ENCODE data around the gene CHFR. TPM values are rescaled to one million over a fixed set of nuclear protein-coding genes. Genes with fewer than 3 reads are reported as not detected.

The CHFR gene
- total and polyA plus RNA-seq, 2 donors (not counting 3 experiments of a cell fraction or from before 2014, with no cell fraction given), result 45.4 to 66.5 TPM

- no peak for FAIRE-seq
- Histone ChIP-seq H3K79me2 (ENCODE audit: control insufficient read depth, insufficient read depth, low read length) (no peaks in the 10 kb centered on the region), H3K36me3 (ENCODE audit: control insufficient read depth in 2 of 2, extremely low read depth in 1 of 2, insufficient read depth in 2 of 2, low read length in 2 of 2) (peaks cover 9 to 29% of the 10 kb centered on the region in 2 experiments), H3K4me3 (replicated peaks in 1 of 3; ENCODE audit: insufficient read depth in 1 of 3, low read depth in 1 of 3, low read length in 3 of 3) (no peak overlapping the region), H2AFZ (ENCODE audit: low read depth, low read length) (no peak overlapping the region), H3K27ac (ENCODE audit: insufficient read depth, low read depth, low read length) (no peak overlapping the region), H3K9me3 (replicated peaks; ENCODE audit: control insufficient read depth, insufficient read depth, low read length) (no peaks in the 10 kb centered on the region), H3K4me1 (ENCODE audit: control insufficient read depth, extremely low read depth, insufficient read depth, low read length) (no peaks in the 10 kb centered on the region), H3K27me3 (ENCODE audit: control insufficient read depth in 2 of 2, insufficient read depth in 2 of 2, low read length in 2 of 2) (no peaks in the 10 kb centered on the region), H3K9me1 (replicated peaks; ENCODE audit: control insufficient read depth, extremely low read depth, insufficient read depth, low read length) (no peaks in the 10 kb centered on the region), H3K9ac (replicated peaks; ENCODE audit: extremely low read depth, insufficient read depth, low read length) (no peak overlapping the region), H4K20me1 (replicated peaks; ENCODE audit: control insufficient read depth, extremely low read depth, insufficient read depth, low read length) (no peaks in the 10 kb centered on the region), H3K4me2 (ENCODE audit: insufficient read depth, low read length) (no peak overlapping the region)
- no peak for TF ChIP-seq EZH2 (IDR thresholded peaks at IDR 0.05; ENCODE audit: borderline replicate concordance, low read depth, low read length, severe bottlenecking)
- CTCF ChIA-PET, result interaction anchor here (1.2 kb wide), 1 partner anchor 13 kb away, joined by 3 read pairs; no protein-coding TSS in a partner anchor
- dilution Hi-C loops (cut with MboI; ENCODE audit: extremely low pct_ligation_motif_present, low sequenced_read_pairs), result no loop called here
- intact Hi-C loops (cut with micrococcal nuclease), result no loop called here
- BruUV-seq (replicated peaks), result no TSS peak
- POLR2A ChIA-PET, result interaction anchor here (0.6 kb wide), 1 partner anchor 58 kb away, joined by 3 read pairs; no protein-coding TSS in a partner anchor
- DNase-seq (ENCODE audit: low read depth, low spot score), result no peak
Observed at GRCh38 chr12:132842449-132843045, 44.9 kb downstream of the CHFR start.

DNA sequence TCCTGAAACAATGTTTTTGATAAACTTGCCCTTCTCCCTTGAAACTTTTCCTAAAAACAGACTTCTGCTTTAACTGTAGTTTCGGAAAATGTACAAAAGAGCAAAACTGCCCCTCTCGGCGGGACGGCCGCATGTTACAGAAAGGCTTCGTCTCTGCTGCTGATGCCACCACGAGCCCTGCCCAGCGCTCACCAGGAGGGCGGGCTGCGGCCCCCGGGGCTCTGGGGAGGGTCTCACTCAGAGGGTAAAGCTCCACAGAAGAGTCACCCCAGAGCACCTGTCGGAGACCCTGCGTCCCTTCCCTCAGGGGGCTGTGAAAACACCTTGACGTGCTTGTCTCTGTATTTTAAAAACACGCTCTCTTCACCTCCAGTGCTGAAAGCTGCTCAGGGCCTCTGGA is 46.3 kb downstream of the CHFR start:
- intact Hi-C loops (cut with micrococcal nuclease), result no loop called here

More for the DNA sequence above, 46.3 kb downstream of the CHFR start:
- H2AFZ ChIP-seq (ENCODE audit: low read depth, low read length), result no peak overlapping the region
- no peaks in the 10 kb centered on the region for H3K27me3 ChIP-seq (ENCODE audit: control insufficient read depth in 2 of 2, insufficient read depth in 2 of 2, low read length in 2 of 2)
- ChIA-PET POLR2A (no interaction called here), CTCF (no interaction called here)
- TSS peak; percentile 33 for BruUV-seq (replicated peaks)
- dilution Hi-C loops (cut with MboI; ENCODE audit: extremely low pct_ligation_motif_present, low sequenced_read_pairs), result no loop called here
- H3K36me3 ChIP-seq (ENCODE audit: control insufficient read depth in 2 of 2, extremely low read depth in 1 of 2, insufficient read depth in 2 of 2, low read length in 2 of 2), result peaks cover 2 to 26% of the 10 kb centered on the region in 2 experiments
- H3K4me3 ChIP-seq (replicated peaks in 1 of 3; ENCODE audit: insufficient read depth in 1 of 3, low read depth in 1 of 3, low read length in 3 of 3), result no peak overlapping the region
- H3K9ac ChIP-seq (replicated peaks; ENCODE audit: extremely low read depth, insufficient read depth, low read length), result no peak overlapping the region
- H3K79me2 ChIP-seq (ENCODE audit: control insufficient read depth, insufficient read depth, low read length), result no peaks in the 10 kb centered on the region
- no peak overlapping the region for H3K4me2 ChIP-seq (ENCODE audit: insufficient read depth, low read length)
- DNase-seq (ENCODE audit: low read depth, low spot score), result no peak
- no peaks in the 10 kb centered on the region for H3K9me3 ChIP-seq (replicated peaks; ENCODE audit: control insufficient read depth, insufficient read depth, low read length)
- TF ChIP-seq, protein P1, sequence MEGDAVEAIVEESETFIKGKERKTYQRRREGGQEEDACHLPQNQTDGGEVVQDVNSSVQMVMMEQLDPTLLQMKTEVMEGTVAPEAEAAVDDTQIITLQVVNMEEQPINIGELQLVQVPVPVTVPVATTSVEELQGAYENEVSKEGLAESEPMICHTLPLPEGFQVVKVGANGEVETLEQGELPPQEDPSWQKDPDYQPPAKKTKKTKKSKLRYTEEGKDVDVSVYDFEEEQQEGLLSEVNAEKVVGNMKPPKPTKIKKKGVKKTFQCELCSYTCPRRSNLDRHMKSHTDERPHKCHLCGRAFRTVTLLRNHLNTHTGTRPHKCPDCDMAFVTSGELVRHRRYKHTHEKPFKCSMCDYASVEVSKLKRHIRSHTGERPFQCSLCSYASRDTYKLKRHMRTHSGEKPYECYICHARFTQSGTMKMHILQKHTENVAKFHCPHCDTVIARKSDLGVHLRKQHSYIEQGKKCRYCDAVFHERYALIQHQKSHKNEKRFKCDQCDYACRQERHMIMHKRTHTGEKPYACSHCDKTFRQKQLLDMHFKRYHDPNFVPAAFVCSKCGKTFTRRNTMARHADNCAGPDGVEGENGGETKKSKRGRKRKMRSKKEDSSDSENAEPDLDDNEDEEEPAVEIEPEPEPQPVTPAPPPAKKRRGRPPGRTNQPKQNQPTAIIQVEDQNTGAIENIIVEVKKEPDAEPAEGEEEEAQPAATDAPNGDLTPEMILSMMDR (IDR thresholded peaks at IDR 0.05; ENCODE audit: extremely low read depth in 1 of 2, insufficient read depth in 1 of 2, low read depth in 1 of 2, low read length in 2 of 2), result no peak
- TF ChIP-seq, protein P2, sequence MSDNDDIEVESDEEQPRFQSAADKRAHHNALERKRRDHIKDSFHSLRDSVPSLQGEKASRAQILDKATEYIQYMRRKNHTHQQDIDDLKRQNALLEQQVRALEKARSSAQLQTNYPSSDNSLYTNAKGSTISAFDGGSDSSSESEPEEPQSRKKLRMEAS (IDR thresholded peaks at IDR 0.05; ENCODE audit: insufficient read depth, insufficient read length), result no peak
- no peak for TF ChIP-seq POLR2A (IDR thresholded peaks at IDR 0.05; ENCODE audit: low read depth, low read length)
- no peak for TF ChIP-seq JUN (IDR thresholded peaks at IDR 0.05; ENCODE audit: borderline replicate concordance, insufficient read depth, insufficient read length, low read depth)
- TF ChIP-seq GATA2 (IDR thresholded peaks at IDR 0.05; ENCODE audit: insufficient read depth, insufficient read length, low read depth, low read length), result no peak
- TF ChIP-seq POLR2AphosphoS5 (IDR thresholded peaks at IDR 0.05; ENCODE audit: insufficient read depth, low read depth, low read length), result no peak
- H4K20me1 ChIP-seq (replicated peaks; ENCODE audit: control insufficient read depth, extremely low read depth, insufficient read depth, low read length), result no peaks in the 10 kb centered on the region
- H3K27ac ChIP-seq (ENCODE audit: insufficient read depth, low read depth, low read length), result no peak overlapping the region
- H3K9me1 ChIP-seq (replicated peaks; ENCODE audit: control insufficient read depth, extremely low read depth, insufficient read depth, low read length), result no peaks in the 10 kb centered on the region
- FAIRE-seq, result no peak
- H3K4me1 ChIP-seq (ENCODE audit: control insufficient read depth, extremely low read depth, insufficient read depth, low read length), result no peaks in the 10 kb centered on the region
